K562 (cell line): ENCODE results near the gene PREX1. TPM values are rescaled to one million over a fixed set of nuclear protein-coding genes. Genes with fewer than 3 reads are reported as not detected.

Experiments used
- ARID1B ChIP-seq: fragments of 450-650 bp; IDR thresholded peaks from 2 replicates; pipeline ENCODE4 v1.6.1; 2016; ENCODE audit warnings: antibody characterized with exemption, mild to moderate bottlenecking, inconsistent platforms
- ARNT ChIP-seq, 2 experiments: fragments of 450-650 bp; IDR thresholded peaks; 2 replicates each; pipeline ENCODE4 v1.6.1; 2016; ENCODE audit warnings: mild to moderate bottlenecking in 1 of 2
- BCLAF1 ChIP-seq, 2 experiments: fragments of 450-650 bp in 1 of 2; IDR thresholded peaks; 2 replicates each; pipeline ENCODE4 v1.6.1; 2011 to 2017; ENCODE audit warnings: low read depth in 2 of 2, antibody characterized with exemption in 1 of 2, borderline replicate concordance in 1 of 2, low read length in 1 of 2, mild to moderate bottlenecking in 1 of 2, mixed read lengths in 1 of 2; ENCODE audit not compliant: control insufficient read depth in 1 of 2
- CBFA2T3 ChIP-seq: fragments of 450-650 bp; IDR thresholded peaks from 2 replicates; pipeline ENCODE4 v1.6.1; 2017
- CBX3 ChIP-seq, 2 experiments: IDR thresholded peaks; 1 replicate in 1 of 2; 2 replicates in 1 of 2; pipeline ENCODE4 v1.6.1; 2012; ENCODE audit warnings: inconsistent platforms in 2 of 2, low read length in 2 of 2, borderline replicate concordance in 1 of 2, control low read depth in 1 of 2
- DMBX1 ChIP-seq: fragments of 250-450 bp; sonication (Bioruptor Pico); IDR thresholded peaks from 2 replicates; pipeline ENCODE4 v1.8.0; 2022; ENCODE audit warnings: inconsistent platforms, mild to moderate bottlenecking, moderate library complexity, borderline replicate concordance
- ETS1 ChIP-seq: conservative IDR thresholded peaks from 2 replicates; pipeline ENCODE4 v1.6.1; 2011; ENCODE audit warnings: low read depth, mild to moderate bottlenecking, low read length; ENCODE audit not compliant: control insufficient read depth
- HDAC1 ChIP-seq, 2 experiments: fragments of 450-650 bp; IDR thresholded peaks; 2 replicates each; pipeline ENCODE4 v1.6.1; 2016 to 2017; ENCODE audit warnings: inconsistent platforms in 1 of 2, mild to moderate bottlenecking in 1 of 2, moderate library complexity in 1 of 2
- MLX ChIP-seq, 2 experiments: fragments of 450-650 bp in 1 of 2; sonication (generic) in 1 of 2; formaldehyde crosslinking; conservative IDR thresholded peaks; 2 replicates each; pipeline versions ENCODE4 v1.4.0 to v1.8.1; 2020 to 2022; ENCODE audit warnings: mild to moderate bottlenecking in 1 of 2, missing genetic modification reagents in 1 of 2
- NR2C1 ChIP-seq, 2 experiments: fragments of 450-650 bp; IDR thresholded peaks; 2 replicates each; pipeline ENCODE4 v1.6.1; 2017; ENCODE audit warnings: mild to moderate bottlenecking in 2 of 2, antibody characterized with exemption in 1 of 2, inconsistent platforms in 1 of 2, missing compliant biosample characterization in 1 of 2, missing genetic modification characterization in 1 of 2
- NR2C2 ChIP-seq, 2 experiments: fragments of 200-800 bp in 1 of 2; sonication (Bioruptor generic) in 1 of 2; sonication (generic) in 1 of 2; formaldehyde crosslinking in 1 of 2; IDR thresholded peaks; 2 replicates each; pipeline versions ENCODE4 v1.6.1 to v1.8.0; 2016 to 2022; ENCODE audit warnings: mild to moderate bottlenecking in 1 of 2, missing compliant biosample characterization in 1 of 2, missing genetic modification characterization in 1 of 2, missing genetic modification reagents in 1 of 2
- PRDM10 ChIP-seq: fragments of 450-650 bp; IDR thresholded peaks from 2 replicates; pipeline ENCODE4 v1.6.1; 2018; ENCODE audit not compliant: partially characterized antibody
- RCOR1 ChIP-seq, 2 experiments: IDR thresholded peaks; 2 replicates each; pipeline ENCODE4 v1.6.1; 2012; ENCODE audit warnings: low read depth in 2 of 2, low read length in 2 of 2, borderline replicate concordance in 1 of 2, improper control_type of control experiment in 1 of 2
- TCF3 ChIP-seq: sonication (generic); formaldehyde crosslinking; IDR thresholded peaks from 2 replicates; pipeline ENCODE4 v1.4.0; 2020; ENCODE audit warnings: mild to moderate bottlenecking, missing genetic modification reagents
- TEAD4 ChIP-seq, 2 experiments: sonication (generic) in 1 of 2; formaldehyde crosslinking in 1 of 2; IDR thresholded peaks; 2 replicates each; pipeline versions ENCODE4 v1.6.1 to v1.8.0; 2012 to 2022; ENCODE audit warnings: borderline replicate concordance in 1 of 2, inconsistent platforms in 1 of 2, low read length in 1 of 2, mild to moderate bottlenecking in 1 of 2, missing genetic modification reagents in 1 of 2
- ZBTB7A ChIP-seq: IDR thresholded peaks from 2 replicates; pipeline ENCODE4 v1.6.1; 2011; ENCODE audit warnings: low read depth, mild to moderate bottlenecking, low read length, moderate library complexity, borderline replicate concordance; ENCODE audit not compliant: control insufficient read depth
- polyA plus RNA-seq, 8 experiments: library from polyadenylated mRNA; depleted of rRNA in 4 of 8; stranded (reverse) in 5 of 8; unstranded in 3 of 8; fragments of >200 nt; fragmentation: Nextera tagmentation in 2 of 8; fragmentation: Illumina TruSeq in 1 of 8; extraction: Ambion mirVana in 2 of 8; extraction: Trizol in 1 of 8; gene quantifications; 2 replicates each; pipeline versions ENCODE4 v1.2.1 to v1.2.3, GENCODE V29; 2011 to 2014; ENCODE audit warnings: inconsistent platforms in 1 of 8, missing spikeins in 1 of 8
- total RNA-seq, 7 experiments: library from RNA; depleted of rRNA in 6 of 7; stranded (reverse); fragments of >200 nt in 6 of 7; fragmentation: Illumina TruSeq in 2 of 7; extraction: Trizol in 2 of 7; gene quantifications; 2 replicates each; pipeline versions ENCODE4 v1.2.1 to v1.2.3, GENCODE V29; 2011 to 2021; ENCODE audit warnings: low replicate concordance in 1 of 7

Gene PREX1
- total and polyA plus RNA-seq, 9 of the 15 experiments (the other 6 are each of a cell fraction or from before 2014, with no cell fraction given) = 0.37 to 10.4 (median 4.8) TPM

- no peak for TF ChIP-seq CBX3 (IDR thresholded peaks at IDR 0.05; ENCODE audit: borderline replicate concordance in 1 of 2, low read length in 2 of 2)
- no peak for TF ChIP-seq MLX (CRISPR knock-in tag; conservative IDR thresholded peaks at IDR 0.05)
- TF ChIP-seq CBFA2T3 = peak; percentile 70
- TF ChIP-seq ARID1B = peak; percentile 60
- no peak for TF ChIP-seq ARNT (IDR thresholded peaks at IDR 0.05)
- TF ChIP-seq NR2C2 (CRISPR knock-in tag; IDR thresholded peaks at IDR 0.05) = no peak
- peak; percentile 45; the same call in 1 of the 2 replicates for TF ChIP-seq NR2C2 (tag; IDR thresholded peaks at IDR 0.05)
- no peak for TF ChIP-seq PRDM10
- peak; percentile 30; the same call in 1 of the 2 replicates for TF ChIP-seq TEAD4 (IDR thresholded peaks at IDR 0.05; ENCODE audit: low read length)
- TF ChIP-seq TEAD4 (CRISPR knock-in tag; IDR thresholded peaks at IDR 0.05; ENCODE audit: borderline replicate concordance) = no peak
- TF ChIP-seq ZBTB7A = no peak
- TF ChIP-seq RCOR1 (IDR thresholded peaks at IDR 0.05; ENCODE audit: borderline replicate concordance in 1 of 2, low read depth in 2 of 2, low read length in 2 of 2) = peak in 1 of 2 experiments; percentile 66; a peak in 2 of 4 replicates
- peak; percentile 27; the same call in 1 of the 2 replicates for TF ChIP-seq NR2C1 (IDR thresholded peaks at IDR 0.05)
- TF ChIP-seq NR2C1 (tag; IDR thresholded peaks at IDR 0.05) = peak; percentile 51; the same call in 1 of the 2 replicates
- TF ChIP-seq BCLAF1 (IDR thresholded peaks at IDR 0.05; ENCODE audit: borderline replicate concordance in 1 of 2, control insufficient read depth in 1 of 2, low read depth in 2 of 2, low read length in 1 of 2) = no peak
- peak in 1 of 2 experiments; percentile 64; a peak in 2 of 4 replicates for TF ChIP-seq HDAC1 (IDR thresholded peaks at IDR 0.05)
- no peak for TF ChIP-seq ETS1
- peak; percentile 76 for TF ChIP-seq TCF3 (CRISPR knock-in tag)
- no peak for TF ChIP-seq DMBX1
Measured at GRCh38 chr20:48864254-48864653, 36.5 kb upstream of the PREX1 start (continued).
